Measurements from ENCODE around the gene MTRF1L.

DNA sequence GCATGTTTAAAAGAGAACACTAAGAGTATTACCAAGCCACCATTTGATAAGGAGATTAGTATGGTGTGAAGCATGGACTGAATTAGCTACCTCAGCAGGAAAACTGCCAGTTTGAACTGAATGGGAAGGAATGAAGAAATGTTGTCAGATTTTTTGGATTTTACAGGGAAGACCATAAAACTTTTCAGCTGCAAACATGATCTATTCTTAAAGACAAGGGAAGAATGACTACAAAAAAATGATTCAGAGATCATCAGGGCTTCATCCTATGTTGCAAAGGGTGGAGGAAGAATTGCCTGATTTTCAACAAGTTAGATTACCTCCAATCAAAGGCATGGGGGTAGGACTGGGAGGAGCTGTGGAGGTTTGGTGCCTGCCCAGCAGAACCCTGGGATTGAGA lies 49.3 kb upstream of the MTRF1L start:
- TF ChIP-seq, protein P1, sequence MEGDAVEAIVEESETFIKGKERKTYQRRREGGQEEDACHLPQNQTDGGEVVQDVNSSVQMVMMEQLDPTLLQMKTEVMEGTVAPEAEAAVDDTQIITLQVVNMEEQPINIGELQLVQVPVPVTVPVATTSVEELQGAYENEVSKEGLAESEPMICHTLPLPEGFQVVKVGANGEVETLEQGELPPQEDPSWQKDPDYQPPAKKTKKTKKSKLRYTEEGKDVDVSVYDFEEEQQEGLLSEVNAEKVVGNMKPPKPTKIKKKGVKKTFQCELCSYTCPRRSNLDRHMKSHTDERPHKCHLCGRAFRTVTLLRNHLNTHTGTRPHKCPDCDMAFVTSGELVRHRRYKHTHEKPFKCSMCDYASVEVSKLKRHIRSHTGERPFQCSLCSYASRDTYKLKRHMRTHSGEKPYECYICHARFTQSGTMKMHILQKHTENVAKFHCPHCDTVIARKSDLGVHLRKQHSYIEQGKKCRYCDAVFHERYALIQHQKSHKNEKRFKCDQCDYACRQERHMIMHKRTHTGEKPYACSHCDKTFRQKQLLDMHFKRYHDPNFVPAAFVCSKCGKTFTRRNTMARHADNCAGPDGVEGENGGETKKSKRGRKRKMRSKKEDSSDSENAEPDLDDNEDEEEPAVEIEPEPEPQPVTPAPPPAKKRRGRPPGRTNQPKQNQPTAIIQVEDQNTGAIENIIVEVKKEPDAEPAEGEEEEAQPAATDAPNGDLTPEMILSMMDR (IDR thresholded peaks at IDR 0.05) = no peak
- TF ChIP-seq ZFX (IDR thresholded peaks at IDR 0.05; ENCODE audit: borderline replicate concordance) = no peak

All from 22Rv1 (cell line).